K562 (cell line): ENCODE data around the gene MGST2. TPM values are rescaled to one million over a fixed set of nuclear protein-coding genes. Genes with fewer than 3 reads are reported as not detected.
A peak's percentile ranks its signal among the peaks of the same experiment; 100 is the strongest.

Experiments
- ATAC-seq: fragments of 200-7000 bp; cut with Tn5 transposase; 3 replicates; pipeline ENCODE4 v1.9.1; 2020; ENCODE audit warnings: moderate library complexity
- BruUV-seq: library from RNA; stranded (reverse); fragments of 400-500 nt; replicated peaks from 2 replicates; lab custom pipeline; 2021; lab: Mats Ljungman, UMichigan
- CTCF ChIA-PET: fragments of 300-600 bp; formaldehyde crosslinking; extraction: SDS; loops from one replicate; lab custom pipeline; 2021; ENCODE audit warnings: low intra/inter-chr PET ratio; lab: Yijun Ruan, JAX
- POLR2A ChIA-PET: fragments of 300-600, 350-650 bp; sonication (Branson Sonifier 250); formaldehyde crosslinking; extraction: SDS; loops from one replicate; lab custom pipeline; 2021; ENCODE audit warnings: antibody characterized with exemption, inconsistent platforms; lab: Yijun Ruan, JAX
- DNase-seq, 4 experiments: peaks; one replicate each; pipeline versions ENCODE4 v3.0.0 to v3.0.0-alpha.2; 2011 to 2018; ENCODE audit warnings: low spot score in 3 of 4, mixed read lengths in 3 of 4; ENCODE audit errors: extremely low read depth in 1 of 4
- FAIRE-seq: peaks from 2 replicates; lab custom pipeline; 2011; peaks lifted over from hg19 to GRCh38; lab: Jason Lieb, UNC
- H2AFZ ChIP-seq: 2 replicates; pipeline ENCODE4 v1.6.0; 2011; ENCODE audit warnings: low read depth, low read length, control low read depth, inconsistent platforms
- H3K27ac ChIP-seq: fragments of 200-600 bp; 3 replicates; pipeline ENCODE4 v1.8.0; 2011; ENCODE audit warnings: low read depth, mild to moderate bottlenecking, control low read depth, inconsistent platforms, low read length, moderate library complexity, mixed read lengths; ENCODE audit errors: extremely low read depth
- H3K27me3 ChIP-seq, 2 experiments: fragments of 300-600 bp in 1 of 2; 2 replicates in 1 of 2; 3 replicates in 1 of 2; pipeline versions ENCODE4 v1.6.0 to v1.8.0; 2011; ENCODE audit warnings: inconsistent platforms in 2 of 2, low read length in 2 of 2, mild to moderate bottlenecking in 1 of 2, mixed read lengths in 1 of 2, moderate library complexity in 1 of 2; ENCODE audit not compliant: control insufficient read depth in 2 of 2, insufficient read depth in 2 of 2
- H3K36me3 ChIP-seq: fragments of 300-600 bp; 3 replicates; pipeline ENCODE4 v1.8.0; 2011; ENCODE audit warnings: mild to moderate bottlenecking, low read length, inconsistent platforms; ENCODE audit not compliant: control insufficient read depth, insufficient read depth
- H3K4me1 ChIP-seq, 2 experiments: fragments of 200-600 bp in 1 of 2; replicated peaks in 1 of 2; 2 replicates in 1 of 2; 3 replicates in 1 of 2; pipeline versions ENCODE4 v1.5.1 to v1.8.0; 2011; ENCODE audit warnings: inconsistent platforms in 2 of 2, low read length in 2 of 2, mild to moderate bottlenecking in 1 of 2, mixed read lengths in 1 of 2, moderate library complexity in 1 of 2; ENCODE audit not compliant: control insufficient read depth in 2 of 2, insufficient read depth in 2 of 2
- H3K4me2 ChIP-seq: 2 replicates; pipeline ENCODE4 v1.6.1; 2011; ENCODE audit warnings: low read length, control low read depth, inconsistent platforms, mixed read lengths; ENCODE audit not compliant: insufficient read depth
- H3K4me3 ChIP-seq: fragments of 200-600 bp; sonication (generic), shearing (Covaris generic); 2 replicates; pipeline ENCODE4 v1.5.1; 2016; ENCODE audit warnings: control low read depth, inconsistent platforms
- H3K79me2 ChIP-seq: fragments of 200-600 bp; 3 replicates; pipeline ENCODE4 v1.8.0; 2011; ENCODE audit warnings: low read length, inconsistent platforms; ENCODE audit not compliant: control insufficient read depth, insufficient read depth
- H3K9ac ChIP-seq, 2 experiments: 2 replicates each; pipeline versions ENCODE4 v1.6.0 to v1.6.1; 2011; ENCODE audit warnings: low read depth in 2 of 2, low read length in 2 of 2, control low read depth in 1 of 2, inconsistent platforms in 1 of 2, mild to moderate bottlenecking in 1 of 2, mixed read lengths in 1 of 2; ENCODE audit not compliant: insufficient read depth in 1 of 2
- H3K9me1 ChIP-seq: one replicate; pipeline ENCODE4 v1.6.0; 2011; ENCODE audit warnings: inconsistent platforms, mild to moderate bottlenecking, low read length, moderate library complexity; ENCODE audit not compliant: control insufficient read depth, insufficient read depth
- H3K9me3 ChIP-seq: replicated peaks from 2 replicates; pipeline ENCODE4 v1.5.1; 2011; ENCODE audit warnings: low read depth, low read length, inconsistent platforms; ENCODE audit not compliant: control insufficient read depth, insufficient read depth
- H4K20me1 ChIP-seq: replicated peaks from 2 replicates; pipeline ENCODE4 v1.6.1; 2011; ENCODE audit warnings: low read length, inconsistent platforms, mixed read lengths; ENCODE audit not compliant: control insufficient read depth, insufficient read depth
- CREM ChIP-seq: IDR thresholded peaks from 2 replicates; pipeline ENCODE4 v1.6.1; 2014; ENCODE audit warnings: antibody characterized with exemption, low read depth
- GABPA ChIP-seq: fragments of 200-800 bp; sonication (Bioruptor generic); conservative IDR thresholded peaks from 2 replicates; pipeline ENCODE4 v1.6.1; 2016; ENCODE audit warnings: low read depth, missing genetic modification characterization, missing compliant biosample characterization
- MEF2D ChIP-seq: conservative IDR thresholded peaks from 2 replicates; pipeline ENCODE4 v1.6.1; 2016; ENCODE audit warnings: low read depth, missing genetic modification characterization, missing compliant biosample characterization
- NFIC ChIP-seq: fragments of 450-650 bp; IDR thresholded peaks from 2 replicates; pipeline ENCODE4 v1.6.1; 2017; ENCODE audit warnings: mild to moderate bottlenecking, inconsistent platforms
- PHF21A ChIP-seq: fragments of 450-650 bp; IDR thresholded peaks from 2 replicates; pipeline ENCODE4 v1.6.1; 2017; ENCODE audit warnings: low read depth, borderline replicate concordance
- PURB ChIP-seq: sonication (generic); formaldehyde crosslinking; IDR thresholded peaks from 2 replicates; pipeline ENCODE4 v1.9.0; 2021; ENCODE audit warnings: low read depth, mild to moderate bottlenecking, missing genetic modification reagents
- RCOR1 ChIP-seq, 2 experiments: IDR thresholded peaks; 2 replicates each; pipeline ENCODE4 v1.6.1; 2012; ENCODE audit warnings: low read depth in 2 of 2, low read length in 2 of 2, borderline replicate concordance in 1 of 2, improper control_type of control experiment in 1 of 2
- RERE ChIP-seq: sonication (generic); formaldehyde crosslinking; IDR thresholded peaks from 2 replicates; pipeline ENCODE4 v1.8.0; 2023; ENCODE audit warnings: missing genetic modification reagents, mild to moderate bottlenecking, borderline replicate concordance
- THRA ChIP-seq: fragments of 450-650 bp; IDR thresholded peaks from 2 replicates; pipeline ENCODE4 v1.6.1; 2017; ENCODE audit warnings: mild to moderate bottlenecking, moderate library complexity
- ZNF143 ChIP-seq: sonication (generic); formaldehyde crosslinking; IDR thresholded peaks from 2 replicates; pipeline ENCODE4 v1.9.0; 2022; ENCODE audit warnings: mild to moderate bottlenecking, missing genetic modification reagents
- ZNF146 ChIP-seq: IDR thresholded peaks from one replicate; pipeline ENCODE4 v1.6.1; 2018; ENCODE audit warnings: missing compliant biosample characterization; ENCODE audit not compliant: unreplicated experiment
- ZNF444 ChIP-seq: fragments of 250-450 bp; sonication (Bioruptor Pico); IDR thresholded peaks from 2 replicates; pipeline ENCODE4 v1.4.0; 2020; ENCODE audit warnings: mild to moderate bottlenecking, moderate library complexity
- ZNF57 ChIP-seq: fragments of 450-650 bp; formaldehyde crosslinking; IDR thresholded peaks from 2 replicates; pipeline ENCODE4 v1.4.0; 2020; ENCODE audit warnings: mild to moderate bottlenecking, moderate library complexity
- WGBS: fragments of 100-300 bp; shearing (Covaris generic); methylation state at CpG from one replicate; pipeline ENCODE4 v1.1.6; 2016; ENCODE audit warnings: low coverage, mixed read lengths; ENCODE audit not compliant: insufficient coverage; ENCODE audit errors: missing lambda C conversion rate; 5-methylcytosine and 5-hydroxymethylcytosine counted together
- in situ Hi-C: fragments of 300-500 bp; cut with MboI; formaldehyde crosslinking; loops from 4 replicates; pipeline ENCODE4 v1.15.0; 2018; ENCODE audit warnings: inconsistent platforms, mixed read lengths
- intact Hi-C: fragments of 100-400 bp; cut with micrococcal nuclease; formaldehyde crosslinking; loops from 2 replicates; pipeline ENCODE4 v1.14.2; 2022
- polyA plus RNA-seq, 8 experiments: library from polyadenylated mRNA; depleted of rRNA in 4 of 8; stranded (reverse) in 5 of 8; unstranded in 3 of 8; fragments of >200 nt; fragmentation: Nextera tagmentation in 2 of 8; fragmentation: Illumina TruSeq in 1 of 8; extraction: Ambion mirVana in 2 of 8; extraction: Trizol in 1 of 8; gene quantifications; 2 replicates each; pipeline versions ENCODE4 v1.2.1 to v1.2.3, GENCODE V29; 2011 to 2014; ENCODE audit warnings: inconsistent platforms in 1 of 8, missing spikeins in 1 of 8
- total RNA-seq, 7 experiments: library from RNA; depleted of rRNA in 6 of 7; stranded (reverse); fragments of >200 nt in 6 of 7; fragmentation: Illumina TruSeq in 2 of 7; extraction: Trizol in 2 of 7; gene quantifications; 2 replicates each; pipeline versions ENCODE4 v1.2.1 to v1.2.3, GENCODE V29; 2011 to 2021; ENCODE audit warnings: low replicate concordance in 1 of 7
- TF ChIP-seq, protein P1 (sequence below): fragments of 450-650 bp; formaldehyde crosslinking; IDR thresholded peaks from 2 replicates; pipeline ENCODE4 v1.4.0; 2020; ENCODE audit warnings: mild to moderate bottlenecking, moderate library complexity

MGST2 gene
- total and polyA plus RNA-seq, 9 of the 15 experiments (the other 6 are each of a cell fraction or from before 2014, with no cell fraction given): 38.7 to 115 (median 84.6) TPM

DNA sequence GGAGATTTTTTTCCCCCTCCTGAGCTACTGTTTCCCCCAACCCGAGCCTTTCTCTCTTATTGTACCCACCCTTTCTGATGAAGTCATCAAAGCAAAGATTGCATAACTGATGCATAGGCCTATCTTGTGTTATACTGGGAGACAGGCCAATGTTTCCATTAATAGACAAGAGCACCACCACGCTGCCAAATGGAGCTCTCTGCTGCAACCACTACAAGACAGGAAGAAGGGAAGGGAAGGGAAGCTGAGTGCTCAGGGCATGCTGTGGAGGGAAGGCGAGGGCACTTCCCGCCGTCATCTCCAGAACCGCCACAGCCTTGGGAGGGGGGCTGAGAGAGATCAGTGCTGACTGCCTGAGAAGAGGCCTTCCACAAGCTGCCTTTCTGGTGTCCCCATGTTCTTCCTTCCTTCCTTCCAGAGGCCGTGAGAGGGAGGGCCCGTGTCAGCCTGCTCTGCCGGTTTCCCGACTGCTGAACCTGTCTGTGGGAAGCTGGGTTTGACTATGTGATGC is 75.0 kb downstream of the MGST2 start:
- no peak overlapping the region for H3K9ac ChIP-seq
- no TSS peak for BruUV-seq
- no peaks in the 10 kb centered on the region for H3K4me1 ChIP-seq
- H3K9me3 ChIP-seq: no peaks in the 10 kb centered on the region
- POLR2A ChIA-PET: interaction anchor here (0.6 to 1.6 kb wide), 4 partner anchors 8 to 16 kb away, joined by 3 to 5 read pairs (median 4); no protein-coding TSS in a partner anchor
- no peak overlapping the region for H3K4me3 ChIP-seq
- no peaks in the 10 kb centered on the region for H3K9me1 ChIP-seq
- H3K27ac ChIP-seq: no peak overlapping the region
- peaks cover 7 to 28% of the 10 kb centered on the region in 2 experiments for H3K27me3 ChIP-seq
- H3K4me2 ChIP-seq: no peak overlapping the region
- no peak overlapping the region for H2AFZ ChIP-seq
- no peaks in the 10 kb centered on the region for H3K36me3 ChIP-seq
- peak; percentile 86 for ATAC-seq
- intact Hi-C loops: loop anchor here (1.0 kb wide), 2 partner anchors 84 to 137 kb away; no protein-coding TSS in a partner anchor
- CTCF ChIA-PET: interaction anchor here (0.6 to 2.0 kb wide), 3 partner anchors 84 to 138 kb away, joined by 3 to 10 read pairs (median 5); no protein-coding TSS in a partner anchor
- 9% methylated on average over 3 of the region's 10 CpGs for WGBS
- H4K20me1 ChIP-seq: no peaks in the 10 kb centered on the region; the same call in 1 of the 2 replicates
- FAIRE-seq: no peak
- peak in 1 of 4 experiments; percentile 28 for DNase-seq
- no peaks in the 10 kb centered on the region for H3K79me2 ChIP-seq
- in situ Hi-C loops: no loop called here
- TF ChIP-seq, protein P1, sequence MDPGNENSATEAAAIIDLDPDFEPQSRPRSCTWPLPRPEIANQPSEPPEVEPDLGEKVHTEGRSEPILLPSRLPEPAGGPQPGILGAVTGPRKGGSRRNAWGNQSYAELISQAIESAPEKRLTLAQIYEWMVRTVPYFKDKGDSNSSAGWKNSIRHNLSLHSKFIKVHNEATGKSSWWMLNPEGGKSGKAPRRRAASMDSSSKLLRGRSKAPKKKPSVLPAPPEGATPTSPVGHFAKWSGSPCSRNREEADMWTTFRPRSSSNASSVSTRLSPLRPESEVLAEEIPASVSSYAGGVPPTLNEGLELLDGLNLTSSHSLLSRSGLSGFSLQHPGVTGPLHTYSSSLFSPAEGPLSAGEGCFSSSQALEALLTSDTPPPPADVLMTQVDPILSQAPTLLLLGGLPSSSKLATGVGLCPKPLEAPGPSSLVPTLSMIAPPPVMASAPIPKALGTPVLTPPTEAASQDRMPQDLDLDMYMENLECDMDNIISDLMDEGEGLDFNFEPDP (CRISPR knock-in tag): no peak
- TF ChIP-seq CREM: peak; percentile 26; the same call in 1 of the 2 replicates
- TF ChIP-seq GABPA (tag): peak; percentile 52
- no peak for TF ChIP-seq PURB (CRISPR knock-in tag)
- 0 out of 4 replicates have a peak, but pooled peaks of 1 of the 2 experiments have one; percentile 33 for TF ChIP-seq RCOR1 (IDR thresholded peaks at IDR 0.05; ENCODE audit: borderline replicate concordance in 1 of 2, low read depth in 2 of 2, low read length in 2 of 2)
- TF ChIP-seq NFIC: peak; percentile 43; the same call in 1 of the 2 replicates
- TF ChIP-seq PHF21A: no peak
- no peak for TF ChIP-seq ZNF57 (CRISPR knock-in tag)
- no peak for TF ChIP-seq ZNF146 (CRISPR knock-in tag)
- TF ChIP-seq MEF2D (tag): peak; percentile 86
- no peak for TF ChIP-seq THRA
- TF ChIP-seq ZNF143 (CRISPR knock-in tag): no peak
- no peak for TF ChIP-seq RERE
- TF ChIP-seq ZNF444 (CRISPR knock-in tag): no peak
